ENCODE results near the gene ARHGEF1.
"Not testable (repeated sequence)": the region's sequence is repeated elsewhere in the genome, so short reads cannot be mapped to it uniquely, and the experiment has no call there.

The ARHGEF1 gene

DNA sequence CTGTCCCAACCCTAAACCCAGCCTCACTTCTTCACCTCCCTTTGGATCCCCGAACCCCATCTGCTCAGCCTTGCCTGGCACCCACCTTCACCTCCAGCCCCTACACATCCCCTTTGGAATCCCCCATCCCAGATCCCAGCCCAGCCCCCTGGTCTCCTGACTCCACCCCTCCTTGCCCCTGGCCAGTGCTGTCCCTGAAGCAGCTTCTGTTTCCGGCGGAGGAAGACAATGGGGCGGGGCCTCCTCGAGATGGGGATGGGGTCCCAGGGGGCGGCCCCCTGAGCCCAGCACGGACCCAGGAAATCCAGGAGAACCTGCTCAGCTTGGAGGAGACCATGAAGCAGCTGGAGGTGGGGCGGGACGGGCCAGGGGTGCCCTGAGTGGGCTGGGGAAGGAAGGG, 23.3 kb downstream of the ARHGEF1 start:
- DNase-seq: no peak

DNA sequence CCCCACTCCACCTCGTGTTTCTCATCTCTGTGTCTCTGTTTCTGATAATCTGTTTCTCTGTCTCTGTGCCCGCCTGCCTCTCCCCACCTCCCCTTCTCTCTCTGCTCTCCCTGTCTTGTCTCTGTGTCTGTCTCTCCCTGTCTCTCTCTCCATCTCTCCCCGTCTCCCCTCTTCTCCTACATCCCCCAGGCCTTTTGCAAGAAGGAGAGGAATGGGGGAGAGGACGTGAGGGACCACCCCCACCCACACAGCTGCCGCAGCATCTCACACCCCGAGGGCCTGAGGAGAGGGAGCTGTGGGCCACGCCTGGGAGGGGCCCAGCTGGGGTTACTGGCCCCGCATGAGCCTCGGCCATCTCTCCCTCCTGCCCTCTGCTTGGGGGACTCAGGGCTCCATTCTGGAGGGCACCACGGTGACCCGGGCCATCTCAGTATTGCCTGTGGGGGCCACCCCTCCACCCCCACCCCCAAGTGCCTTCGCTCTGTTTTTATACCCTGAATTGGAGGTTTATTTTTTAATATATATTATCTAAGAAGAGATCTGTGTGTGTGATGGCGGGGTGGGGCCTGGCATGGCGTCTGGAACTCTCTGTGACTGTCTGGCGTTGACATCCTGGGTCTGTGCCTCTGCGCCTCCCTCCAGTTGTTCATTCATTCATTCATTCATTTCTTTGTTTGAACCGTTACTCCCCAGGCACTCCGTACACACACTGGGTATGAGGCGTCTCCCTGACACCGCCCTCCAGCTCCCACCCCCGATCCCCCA, 24.1 kb downstream of the ARHGEF1 start:
- DNase-seq: no peak

DNA sequence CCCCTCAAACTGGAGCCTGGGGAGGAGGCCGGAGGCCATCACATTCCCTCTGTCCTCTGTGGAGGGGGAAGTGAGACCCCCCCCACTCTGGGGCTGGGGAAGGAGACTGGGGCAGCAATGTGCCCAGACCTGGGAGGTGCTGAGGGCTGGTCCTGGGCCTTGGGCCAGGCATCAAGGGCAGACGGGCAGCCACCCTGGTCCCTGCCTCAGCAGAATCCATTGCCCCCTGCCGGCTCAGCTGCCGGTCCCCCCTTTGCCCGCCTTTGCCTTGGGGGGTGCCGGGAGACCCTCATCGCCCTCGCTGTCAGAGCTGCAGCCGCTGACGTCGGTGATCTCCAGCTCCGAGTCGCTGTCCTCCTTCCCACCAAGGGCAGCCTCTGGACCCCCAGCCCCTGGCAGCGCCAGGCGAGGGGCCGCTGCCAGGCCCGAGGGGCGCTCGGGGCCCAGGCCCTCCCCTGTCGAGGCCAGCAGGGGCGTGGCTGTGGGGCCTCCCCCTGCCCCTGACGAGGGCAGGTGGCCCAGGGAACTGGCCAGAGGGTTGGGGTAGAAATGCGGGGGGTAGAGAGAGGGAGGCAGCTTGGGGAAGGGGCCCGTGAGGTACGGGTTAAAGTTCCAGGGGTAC, 25.1 kb downstream of the ARHGEF1 start:
- DNase-seq: no peak

DNA sequence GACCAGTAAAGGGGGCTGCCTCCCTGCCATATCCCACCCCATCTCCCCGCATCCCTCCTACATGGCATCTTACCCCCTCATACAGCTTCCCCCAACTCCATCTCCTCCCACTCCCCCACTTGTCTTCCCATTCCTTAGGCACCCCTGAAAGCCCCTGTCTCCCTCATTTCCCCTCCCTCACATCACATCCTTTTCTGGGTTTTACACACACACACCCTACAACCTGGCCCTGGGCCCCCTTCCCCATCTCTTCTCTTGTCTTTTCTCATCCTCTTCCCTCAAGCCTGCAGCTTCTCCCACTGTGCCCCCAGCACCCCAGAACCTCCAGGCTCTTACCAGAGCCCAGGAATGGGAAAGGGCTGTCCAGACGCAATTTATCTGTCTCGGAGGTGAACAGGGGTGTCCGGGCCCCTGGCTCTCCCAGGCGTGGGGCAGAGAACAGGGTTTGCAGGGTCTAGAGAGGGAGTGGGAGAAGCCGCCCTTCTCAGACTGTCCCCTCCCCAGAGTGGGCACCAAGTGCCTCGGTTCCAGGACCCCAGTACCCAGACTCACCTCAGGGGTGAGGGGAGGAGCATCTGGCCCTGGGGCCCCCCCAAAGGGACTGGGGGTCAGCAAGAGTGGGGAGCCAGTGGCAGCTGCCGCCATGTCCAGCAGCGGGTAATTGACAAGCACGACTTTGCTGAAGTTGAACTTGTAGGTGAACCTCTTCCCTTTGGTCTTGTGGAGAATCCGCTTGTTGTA, 25.9 kb downstream of the ARHGEF1 start:
- no peak for DNase-seq

DNA sequence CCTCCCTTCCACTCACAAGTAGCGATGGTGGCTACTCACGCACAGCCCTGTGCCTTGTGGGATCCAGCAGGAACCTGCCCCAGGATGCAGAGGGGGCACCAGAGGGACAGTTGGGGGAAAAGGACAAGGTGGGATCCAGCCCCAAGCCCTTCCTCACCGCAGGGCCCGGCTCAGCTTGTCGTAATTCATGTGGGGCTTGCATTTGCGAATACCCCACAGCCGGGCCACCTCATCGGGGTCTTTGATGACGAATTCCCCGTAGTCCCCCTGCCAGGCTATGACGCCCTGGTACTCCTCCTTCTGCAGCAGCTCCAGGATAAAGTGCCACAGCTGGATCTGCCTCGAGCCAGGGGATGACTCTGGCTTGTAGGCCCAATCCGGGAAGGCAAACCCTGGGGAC, 26.7 kb downstream of the ARHGEF1 start:
- no peak for DNase-seq

DNA sequence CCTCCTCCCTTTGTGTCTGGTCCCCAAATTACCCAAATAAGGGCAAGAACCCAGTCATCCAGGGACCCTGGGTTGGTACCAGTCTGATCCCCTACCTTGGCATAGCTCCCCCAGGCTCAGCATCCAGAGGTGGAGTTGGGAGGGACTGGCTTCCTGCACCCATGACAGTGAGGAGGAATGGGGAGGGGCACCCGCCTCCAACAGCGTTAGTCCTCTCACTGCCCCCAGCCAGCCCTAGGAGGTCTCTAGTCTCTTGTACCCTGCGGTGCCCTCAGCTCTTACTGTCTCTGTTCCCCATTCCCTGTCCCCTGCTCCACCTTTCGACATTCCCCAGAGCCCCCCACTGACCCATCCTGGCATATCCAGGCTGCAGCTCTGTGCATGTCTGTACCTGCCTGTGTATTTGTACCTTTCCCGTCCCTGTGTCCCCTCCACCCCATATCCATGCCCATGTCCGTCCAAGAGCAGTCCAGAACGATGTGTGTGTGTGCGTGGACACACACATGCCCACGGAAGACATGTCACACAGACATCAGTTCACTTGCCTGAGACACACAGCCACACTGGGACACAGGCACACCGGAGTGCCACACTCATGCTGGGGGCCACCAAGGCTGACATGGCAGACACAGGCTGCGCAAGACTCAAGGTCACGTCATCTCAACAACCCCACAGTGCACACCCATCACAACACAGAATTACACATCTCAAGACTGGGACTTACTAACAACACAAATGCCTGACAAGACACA, 27.4 kb downstream of the ARHGEF1 start:
- no peak for DNase-seq

DNA sequence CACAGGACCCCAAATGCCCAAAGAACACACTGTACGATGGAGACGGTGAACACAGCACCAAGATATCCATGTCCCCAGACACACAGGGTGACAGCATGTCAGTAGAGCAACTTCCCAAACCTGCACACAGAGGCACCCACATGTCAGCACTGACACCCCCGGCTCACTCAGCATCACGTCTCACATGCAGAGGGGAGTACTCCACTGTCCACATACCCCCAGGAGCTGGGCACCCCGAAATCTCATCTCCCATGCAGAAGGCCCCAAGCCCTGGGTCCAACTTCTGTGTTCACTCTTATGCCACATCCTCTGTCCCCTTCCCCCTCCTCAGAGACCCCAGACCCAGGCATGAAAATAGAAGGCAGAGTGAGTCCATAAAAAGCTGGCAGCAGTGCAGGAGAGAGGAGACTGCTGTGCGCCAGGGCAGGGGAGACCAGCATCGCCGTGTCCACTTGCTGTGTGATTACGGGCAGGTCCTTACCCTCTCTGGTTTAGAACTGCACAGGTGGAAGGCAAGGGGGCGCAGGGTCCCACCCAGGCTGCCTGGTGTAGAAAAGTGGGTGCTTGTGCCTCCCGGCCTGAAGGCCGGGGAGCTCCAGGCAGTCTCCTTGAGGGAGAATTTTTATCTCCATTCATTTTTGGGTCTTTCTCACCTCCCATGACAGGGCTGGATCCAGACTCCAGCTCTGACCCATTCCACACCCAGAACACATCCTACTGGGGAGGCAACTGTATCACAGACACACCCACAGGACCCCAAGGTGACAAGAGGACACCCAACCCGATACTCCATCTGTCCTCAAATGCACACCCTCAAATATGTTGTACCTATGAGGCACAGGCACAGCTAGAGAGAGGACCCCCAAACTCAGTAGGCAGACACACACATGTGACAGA, 28.3 kb downstream of the ARHGEF1 start:
- DNase-seq: no peak

DNA sequence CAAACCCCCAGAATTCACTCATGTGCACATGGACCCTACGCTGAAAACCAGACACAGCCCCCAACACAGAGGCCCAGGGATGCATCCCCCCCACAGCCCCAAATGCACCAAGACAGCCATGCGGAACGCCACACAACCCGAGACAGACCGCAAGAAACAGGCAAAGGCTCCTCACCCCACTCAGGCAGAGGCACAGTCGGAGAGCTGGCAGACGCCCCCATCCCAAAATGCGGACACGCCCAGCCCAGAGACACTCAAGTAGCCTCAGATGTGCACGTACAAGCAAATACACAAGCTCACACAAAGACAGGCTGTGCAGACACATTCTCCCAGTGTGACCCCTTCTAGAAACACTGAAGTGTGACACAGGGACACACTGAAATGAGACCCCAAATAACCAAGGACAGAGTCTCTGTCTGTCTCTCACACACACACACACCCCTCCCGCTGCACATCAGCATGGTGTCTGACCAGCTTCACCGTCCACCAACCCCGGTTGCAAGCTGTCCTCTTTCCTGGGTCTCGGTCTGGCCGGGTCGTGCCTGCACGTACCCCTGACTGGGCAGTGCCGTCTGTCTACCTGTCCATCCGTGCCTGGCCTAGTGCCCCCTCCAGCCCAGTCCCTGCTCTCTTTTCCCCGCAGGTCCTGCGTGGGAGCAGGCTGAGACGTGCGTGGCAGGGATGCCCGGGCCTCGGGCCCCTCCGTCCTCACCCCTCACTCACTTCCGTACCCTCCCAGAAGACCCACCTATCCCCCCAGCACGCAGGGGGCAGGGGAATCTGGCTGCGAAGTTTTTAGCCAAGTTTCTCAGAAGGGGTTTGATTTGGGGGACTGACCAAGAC, 29.1 kb downstream of the ARHGEF1 start:
- DNase-seq: no peak

DNA sequence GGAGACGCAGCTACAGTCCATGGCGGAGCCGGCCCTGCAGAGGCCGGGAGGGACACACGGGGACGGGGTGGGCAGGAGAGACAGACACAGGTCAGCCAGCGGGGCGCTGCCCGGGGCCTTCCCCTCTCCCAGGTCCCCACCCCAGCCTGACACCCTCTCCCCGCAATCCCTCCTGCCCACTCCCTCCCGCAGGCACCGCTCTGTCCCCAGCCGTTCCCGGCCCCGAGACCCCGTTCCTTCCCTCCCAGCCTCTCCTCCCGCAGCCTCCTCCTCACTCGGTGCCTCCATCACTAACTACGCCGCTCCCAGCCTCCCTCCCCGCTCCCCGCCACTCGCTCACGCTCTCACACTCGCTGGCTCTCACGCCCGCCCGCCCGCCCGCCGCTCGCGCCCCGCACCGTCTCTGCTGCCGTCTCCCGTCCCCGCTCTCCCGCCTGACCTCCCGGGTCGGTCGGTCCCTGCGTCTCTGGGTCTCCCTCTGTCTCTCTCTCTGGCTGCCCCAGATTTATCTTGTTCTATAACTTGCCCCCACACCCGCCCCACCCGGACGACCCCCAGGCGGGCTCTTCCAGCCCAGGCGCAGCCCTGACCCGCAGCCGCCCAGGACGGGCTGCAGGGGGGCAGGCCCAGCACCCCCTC, 30.0 kb downstream of the ARHGEF1 start:
- no peak for DNase-seq

DNA sequence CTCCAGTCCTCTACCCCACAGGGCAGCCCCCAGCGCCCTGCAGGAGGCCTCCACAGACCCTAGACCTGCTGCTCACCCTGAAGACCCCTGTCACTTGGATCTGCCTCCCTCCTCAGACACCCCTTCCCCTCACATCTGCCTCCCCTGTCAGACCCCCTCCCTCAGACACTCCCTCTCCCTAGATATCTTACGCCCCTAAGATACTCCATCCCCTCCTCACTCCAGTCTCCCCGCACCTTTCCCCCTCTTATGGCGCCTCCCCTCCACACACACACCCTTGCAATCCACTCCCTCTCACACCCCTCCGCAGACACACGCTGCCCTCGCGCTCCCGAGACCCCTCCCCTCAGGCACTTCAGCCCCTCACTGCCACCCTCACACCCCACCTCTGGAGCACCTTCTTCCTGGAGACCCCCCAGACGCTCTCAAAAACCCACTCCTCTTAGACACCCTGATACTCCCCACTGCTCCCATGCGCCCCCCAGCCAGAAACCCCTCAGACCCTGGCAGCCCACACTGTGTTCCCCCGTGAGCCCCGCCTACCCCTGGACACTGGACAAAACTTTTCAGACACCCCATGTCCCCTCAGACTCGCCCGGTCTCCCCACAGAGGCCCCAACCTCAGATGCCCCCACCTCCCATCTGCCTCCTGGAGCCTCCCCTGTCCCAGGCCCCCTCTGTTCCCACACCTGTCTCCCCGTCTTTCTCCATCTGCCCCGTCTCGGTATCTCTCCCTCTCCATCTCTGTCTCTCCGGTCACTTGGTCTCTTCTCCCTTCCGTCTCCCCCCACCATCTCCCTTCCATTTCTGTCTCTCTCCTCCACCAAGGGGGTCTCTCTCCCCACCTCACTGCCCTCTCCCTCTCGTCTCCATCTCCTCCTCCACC, 30.8 kb downstream of the ARHGEF1 start:
- no peak for DNase-seq

DNA sequence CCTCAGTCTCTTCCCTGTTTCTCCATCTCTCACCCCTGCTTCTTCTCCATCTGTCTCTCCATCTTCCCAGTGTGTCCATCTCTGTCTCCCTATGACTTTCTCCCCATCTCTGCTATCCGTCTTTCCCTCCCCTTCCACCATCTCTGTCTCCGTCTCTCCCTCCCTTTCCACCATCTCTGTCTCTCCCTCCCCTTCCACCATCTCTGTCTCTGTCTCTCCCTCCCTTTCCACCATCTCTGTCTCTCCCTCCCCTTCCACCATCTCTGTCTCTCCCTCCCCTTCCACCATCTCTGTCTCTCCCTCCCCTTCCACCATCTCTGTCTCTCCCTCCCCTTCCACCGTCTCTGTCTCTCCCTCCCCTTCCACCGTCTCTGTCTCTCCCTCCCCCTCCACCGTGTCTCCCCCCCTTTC, 31.4 kb downstream of the ARHGEF1 start:
- DNase-seq: not testable (repeated sequence)

DNA sequence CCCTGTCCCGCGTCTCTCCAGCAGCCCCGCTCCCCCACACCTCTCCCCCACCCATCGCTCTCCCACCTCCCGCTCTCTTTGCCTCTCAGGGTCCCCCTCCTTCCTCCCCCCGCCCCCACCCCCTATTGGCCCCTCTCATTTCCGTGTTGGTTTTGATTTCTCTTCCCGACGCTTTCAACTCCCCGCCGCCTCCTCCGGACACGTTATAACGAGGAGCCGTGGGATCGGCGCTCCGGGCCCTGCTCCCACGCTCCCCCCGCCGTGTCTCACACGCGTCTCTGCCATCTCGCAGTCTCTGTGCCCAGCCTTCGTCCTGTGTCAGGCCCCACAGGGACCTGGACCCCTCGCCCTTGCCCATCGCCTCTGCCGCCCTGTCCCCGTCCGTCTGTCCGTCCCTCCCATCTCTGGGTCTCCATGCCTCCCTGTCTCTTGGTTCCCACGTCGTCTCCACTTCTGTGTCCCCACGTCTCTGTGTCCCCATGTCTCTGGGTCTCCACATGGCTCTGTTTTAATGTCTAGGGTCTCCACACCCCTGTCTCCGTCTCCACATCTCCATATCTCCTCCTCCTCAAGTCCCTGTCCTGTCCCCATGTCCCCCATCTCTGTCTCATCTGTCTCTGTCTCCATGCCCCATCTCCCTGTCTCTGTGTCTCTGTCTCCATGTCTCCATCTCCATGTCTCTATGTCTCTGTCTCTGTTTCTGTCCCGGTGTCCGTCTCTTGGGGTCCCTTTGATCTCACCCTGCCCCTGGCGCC, 32.2 kb downstream of the ARHGEF1 start:
- no peak for DNase-seq

DNA sequence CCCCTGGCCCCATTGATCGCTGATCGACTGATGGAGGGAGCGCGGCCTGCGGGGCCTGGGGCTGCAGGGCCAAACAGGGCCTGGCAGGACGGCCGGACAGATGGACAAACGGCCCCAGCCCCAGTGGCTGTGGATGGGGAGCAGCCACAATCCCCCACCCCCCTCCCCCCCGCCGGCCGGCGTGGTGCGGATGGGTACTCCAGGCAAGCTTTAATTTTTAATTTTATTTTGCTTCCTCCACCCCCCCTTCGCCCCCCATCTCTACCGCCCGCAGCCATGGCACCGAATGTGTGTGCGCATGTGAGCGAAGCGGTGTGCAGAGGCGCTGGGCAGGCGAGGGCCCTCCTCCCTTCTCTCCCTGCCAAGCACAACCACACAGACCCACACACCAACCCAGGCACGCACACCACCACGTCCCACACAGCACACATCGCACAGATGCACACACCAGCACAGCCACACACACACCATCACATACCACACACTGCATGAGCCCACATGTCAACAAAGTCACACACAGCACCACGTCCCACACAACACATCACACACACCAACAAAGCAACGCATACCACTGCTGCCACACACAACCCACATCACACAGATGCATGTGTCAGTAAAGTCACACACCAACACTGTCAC, 32.9 kb downstream of the ARHGEF1 start:
- no peak for DNase-seq

DNA sequence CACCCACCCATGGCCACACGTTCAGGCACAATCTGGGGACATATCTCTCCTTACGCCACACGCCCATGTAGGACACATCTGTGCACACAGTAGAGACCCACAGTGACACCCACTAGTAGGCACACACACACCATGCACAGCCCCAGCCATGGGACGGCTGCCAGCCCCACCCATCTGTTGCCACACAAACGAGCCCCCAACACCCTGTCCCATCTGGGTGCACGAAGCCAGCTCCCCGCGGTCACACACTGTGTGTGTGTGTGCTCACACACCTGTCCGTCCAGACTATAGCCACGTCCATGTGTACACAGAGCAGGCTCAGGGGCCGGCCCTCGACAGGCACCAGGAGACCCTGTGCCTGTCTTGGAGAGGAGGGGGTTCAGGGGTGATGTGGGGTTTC, 34.7 kb downstream of the ARHGEF1 start:
- no peak for DNase-seq

DNA sequence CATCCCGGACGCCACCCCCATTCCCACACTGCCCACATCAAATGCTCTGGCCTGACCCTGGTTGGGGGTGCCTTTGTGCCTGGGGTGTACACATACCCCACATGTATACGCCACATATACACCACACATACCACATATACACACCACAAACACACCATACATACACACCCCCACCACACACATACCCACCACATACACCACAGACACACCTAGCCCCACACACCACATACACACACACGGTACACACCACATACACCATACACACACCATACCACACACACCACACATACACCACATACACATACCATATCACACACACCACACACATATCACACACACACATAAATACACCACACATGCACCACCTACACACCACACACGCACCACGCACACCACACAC, 35.1 kb downstream of the ARHGEF1 start:
- no peak for DNase-seq

DNA sequence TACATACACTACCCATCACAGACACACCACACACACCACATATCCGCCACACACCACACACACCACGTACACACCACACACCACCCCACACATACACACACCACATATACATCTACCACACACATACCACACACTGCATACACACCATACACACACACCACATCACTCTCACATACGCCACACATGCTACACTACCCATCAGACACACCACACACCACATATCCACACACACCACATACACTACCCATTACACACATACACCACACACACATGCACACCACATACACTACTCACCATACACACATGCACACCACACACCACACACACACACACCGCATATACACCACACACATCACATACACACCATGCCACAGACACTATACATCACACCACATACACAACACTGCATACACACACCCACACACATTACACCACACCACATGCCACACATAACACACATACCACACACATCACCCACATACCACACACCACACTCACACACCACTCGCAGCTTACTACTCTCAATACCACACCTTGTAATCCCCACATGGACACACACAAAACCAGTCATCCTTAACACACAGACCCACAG, 35.8 kb downstream of the ARHGEF1 start:
- DNase-seq: no peak

DNA sequence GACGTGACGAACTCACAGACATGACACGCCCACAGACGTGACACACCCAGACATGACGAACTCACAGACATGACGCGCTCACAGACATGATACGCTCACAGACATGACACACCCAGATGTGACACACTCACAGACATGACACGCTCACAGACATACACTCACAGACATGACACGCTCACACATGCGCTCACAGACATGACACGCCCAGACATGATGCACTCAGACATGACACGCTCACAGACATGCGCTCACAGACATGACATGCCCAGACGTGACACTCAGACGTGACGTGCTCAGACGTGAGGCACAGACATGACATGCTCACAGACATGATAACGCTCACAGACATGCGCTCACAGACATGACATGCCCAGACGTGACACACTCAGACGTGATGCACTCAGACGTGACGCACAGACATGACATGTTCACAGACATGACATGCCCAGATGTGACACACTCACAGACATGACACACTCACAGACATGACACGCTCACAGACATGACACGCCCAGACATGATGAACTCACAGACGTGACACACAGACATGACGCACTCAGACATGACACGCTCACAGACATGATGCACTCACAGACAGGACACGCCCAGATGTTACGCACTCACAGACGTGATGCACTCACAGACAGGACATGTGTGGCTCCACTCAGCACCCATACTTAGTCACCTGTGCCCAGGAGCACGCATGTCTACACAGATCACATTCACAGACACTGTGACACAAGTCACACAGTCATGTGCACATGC, 37.1 kb downstream of the ARHGEF1 start:
- no peak for DNase-seq

Data from CD4-positive, alpha-beta T cell treated with Interleukin-10 for 1 hour (primary cell).